T47D (cell line): ENCODE measurements around the gene IFNLR1.

Source experiments
- DNase-seq, 2 experiments: peaks; one replicate each; pipeline versions ENCODE4 v3.0.0 to v3.0.0-alpha.2; 2011 to 2012; ENCODE audit warnings: low read depth in 1 of 2, low spot score in 1 of 2
- JUND ChIP-seq: IDR thresholded peaks from 2 replicates; pipeline ENCODE4 v1.6.1; 2012; ENCODE audit warnings: low read depth
- in situ Hi-C: cut with HindIII; loops from 2 replicates; pipeline ENCODE4 v1.10.0; 2016; ENCODE audit warnings: low sequenced_read_pairs, low pct_unique_long_range_greater_than_20kb

Gene IFNLR1

GRCh38 chr1:24108334-24109165 is 78.5 kb downstream of the IFNLR1 start:
- in situ Hi-C loops: no loop called here
- no peak for DNase-seq
- no peak for TF ChIP-seq JUND

DNA sequence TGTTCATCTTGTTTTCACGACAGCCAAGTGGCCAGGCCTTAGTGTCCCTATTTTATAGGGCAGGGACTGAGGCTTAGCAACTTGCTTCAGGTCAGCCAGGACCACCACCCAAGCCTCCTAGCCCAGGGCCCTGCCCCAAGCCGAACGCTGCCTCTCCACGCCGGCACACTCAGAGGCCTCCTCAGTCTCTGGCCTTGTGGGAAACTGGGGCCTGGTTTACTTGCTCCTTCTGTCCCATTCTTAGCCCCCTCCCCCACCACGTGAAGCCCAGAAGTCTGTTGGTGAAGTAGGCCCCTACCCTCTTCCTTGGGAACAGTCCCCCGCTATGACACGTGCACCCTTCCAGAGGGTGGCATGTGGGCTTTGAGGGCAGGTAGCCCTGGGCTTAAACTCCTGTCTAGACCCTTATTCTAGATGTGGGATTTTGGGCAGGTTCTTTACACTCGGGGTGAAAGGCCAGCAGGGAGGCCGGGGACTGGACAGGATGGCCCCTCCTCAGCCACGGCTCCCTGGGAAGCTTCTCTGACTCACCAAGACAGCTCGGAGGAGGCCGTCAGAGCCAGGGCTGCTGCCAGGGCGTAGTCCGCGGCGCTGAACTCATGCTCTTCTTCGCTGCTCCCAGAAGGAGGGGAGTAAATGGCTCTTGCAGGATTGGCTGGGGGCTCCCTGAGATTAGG is 79.5 kb downstream of the IFNLR1 start:
- no peak for TF ChIP-seq JUND
- in situ Hi-C loops: no loop called here
- no peak for DNase-seq

DNA sequence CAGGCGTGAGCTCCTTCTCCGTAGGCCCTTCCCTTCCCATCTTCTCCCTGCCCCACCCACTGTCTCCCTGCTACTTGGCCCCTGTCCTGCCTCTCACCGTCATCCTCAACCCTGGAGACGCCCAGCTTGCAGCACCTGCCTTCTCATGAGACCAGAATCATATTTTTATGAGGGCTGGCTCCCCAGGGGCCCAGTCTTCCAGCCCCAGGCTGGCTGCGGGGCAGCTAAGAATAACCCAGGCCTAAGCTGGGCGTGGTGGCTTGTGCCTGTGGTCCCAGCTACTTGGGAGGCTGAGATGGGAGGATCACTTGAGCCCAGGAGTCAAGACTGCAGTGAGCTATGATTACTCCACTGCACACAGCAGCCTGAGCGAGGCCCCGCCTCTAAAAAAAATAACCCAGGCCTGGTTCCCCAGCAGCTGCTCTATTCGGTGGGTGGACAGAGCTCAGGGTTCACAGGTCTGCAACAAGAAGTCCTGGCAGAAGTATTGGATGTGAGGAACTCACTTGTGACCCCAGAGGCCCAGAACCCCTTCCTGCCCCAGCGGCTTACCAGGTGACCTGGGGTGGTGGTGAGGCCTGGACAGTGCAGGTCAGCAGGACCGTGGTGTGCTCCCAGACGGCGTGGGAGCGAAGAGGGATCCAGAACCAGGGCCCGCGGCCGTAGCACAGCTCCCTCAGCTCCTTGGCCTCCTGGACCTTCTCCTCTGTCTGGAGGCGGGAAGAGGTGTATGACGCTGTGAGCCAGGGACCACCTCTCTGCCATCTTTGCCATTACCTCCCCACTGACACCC is 81.5 kb downstream of the IFNLR1 start:
- no peak for TF ChIP-seq JUND
- in situ Hi-C loops: no loop called here
- DNase-seq: no peak

DNA sequence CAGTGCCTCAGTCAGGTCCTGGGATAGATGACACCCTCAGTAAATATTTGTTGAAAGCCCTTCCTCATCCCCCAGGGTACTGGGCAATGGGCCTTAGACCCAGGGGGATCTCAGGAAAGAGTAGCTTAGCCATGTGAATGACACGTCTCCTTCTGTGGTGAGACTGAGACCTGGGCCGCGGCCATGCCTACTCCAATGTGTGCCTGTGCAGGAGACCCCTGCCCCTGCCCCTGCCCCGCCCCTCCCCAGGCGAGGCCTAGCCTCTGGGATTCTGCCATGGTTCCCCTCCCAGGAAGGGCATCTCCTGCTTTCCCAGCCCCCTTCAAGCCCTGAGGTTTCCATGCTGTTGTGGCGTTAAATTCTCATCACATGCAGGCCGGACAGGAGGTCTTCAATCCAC is 82.2 kb downstream of the IFNLR1 start:
- TF ChIP-seq JUND: no peak
- in situ Hi-C loops: no loop called here
- no peak for DNase-seq
